ENCODE results near the gene WDR64. TPM values are rescaled to one million over a fixed set of nuclear protein-coding genes. Genes with fewer than 3 reads are reported as not detected.

WDR64 gene
- total and polyA plus RNA-seq, 2 donors (not counting 3 experiments of a cell fraction or from before 2014, with no cell fraction given) = not detected

DNA sequence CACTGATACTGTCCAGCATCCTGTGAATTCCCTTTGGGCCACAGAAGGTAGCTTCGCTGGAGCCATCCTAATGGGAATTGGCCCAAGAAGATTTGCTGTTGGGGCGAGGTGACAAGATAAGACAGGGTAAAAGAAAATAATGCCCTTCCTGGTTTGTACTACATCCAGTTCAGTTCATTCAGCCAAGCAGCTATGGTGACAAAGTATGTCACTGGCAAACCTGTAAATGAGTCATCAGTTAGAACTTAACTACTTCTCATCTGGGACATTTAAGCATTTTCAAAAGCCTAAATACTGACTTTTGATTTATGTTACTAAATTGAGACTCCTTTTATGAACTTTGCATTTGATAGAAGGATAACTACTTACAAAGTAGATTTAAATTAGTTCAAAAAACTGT lies 54.2 kb downstream of the WDR64 start:
- Histone ChIP-seq H3K4me1 (ENCODE audit: control insufficient read depth, extremely low read depth, insufficient read depth, low read length) (no peaks in the 10 kb centered on the region), H3K27me3 (ENCODE audit: control insufficient read depth in 2 of 2, insufficient read depth in 2 of 2, low read length in 2 of 2) (no peaks in the 10 kb centered on the region), H3K9me3 (replicated peaks; ENCODE audit: control insufficient read depth, insufficient read depth, low read length) (no peaks in the 10 kb centered on the region), H2AFZ (ENCODE audit: low read depth, low read length) (no peak overlapping the region), H3K36me3 (ENCODE audit: control insufficient read depth in 2 of 2, extremely low read depth in 1 of 2, insufficient read depth in 2 of 2, low read length in 2 of 2) (no peaks in the 10 kb centered on the region), H3K27ac (ENCODE audit: insufficient read depth, low read depth, low read length) (no peak overlapping the region), H3K4me3 (replicated peaks in 1 of 3; ENCODE audit: insufficient read depth in 1 of 3, low read depth in 1 of 3, low read length in 3 of 3) (no peak overlapping the region), H3K4me2 (ENCODE audit: insufficient read depth, low read length) (no peak overlapping the region), H3K9me1 (replicated peaks; ENCODE audit: control insufficient read depth, extremely low read depth, insufficient read depth, low read length) (no peaks in the 10 kb centered on the region), H3K79me2 (ENCODE audit: control insufficient read depth, insufficient read depth, low read length) (no peaks in the 10 kb centered on the region), H3K9ac (replicated peaks; ENCODE audit: extremely low read depth, insufficient read depth, low read length) (no peak overlapping the region), H4K20me1 (replicated peaks; ENCODE audit: control insufficient read depth, extremely low read depth, insufficient read depth, low read length) (no peaks in the 10 kb centered on the region)
- POLR2A ChIA-PET = no interaction called here
- CTCF ChIA-PET = no interaction called here
- dilution Hi-C loops (cut with MboI; ENCODE audit: extremely low pct_ligation_motif_present, low sequenced_read_pairs) = no loop called here
- FAIRE-seq (no peak), DNase-seq (ENCODE audit: low read depth, low spot score) (no peak)
- intact Hi-C loops (cut with micrococcal nuclease) = no loop called here
- no TSS peak for BruUV-seq (replicated peaks)
- TF ChIP-seq EZH2 (IDR thresholded peaks at IDR 0.05; ENCODE audit: borderline replicate concordance, low read depth, low read length, severe bottlenecking) = no peak
- TF ChIP-seq, protein P1, sequence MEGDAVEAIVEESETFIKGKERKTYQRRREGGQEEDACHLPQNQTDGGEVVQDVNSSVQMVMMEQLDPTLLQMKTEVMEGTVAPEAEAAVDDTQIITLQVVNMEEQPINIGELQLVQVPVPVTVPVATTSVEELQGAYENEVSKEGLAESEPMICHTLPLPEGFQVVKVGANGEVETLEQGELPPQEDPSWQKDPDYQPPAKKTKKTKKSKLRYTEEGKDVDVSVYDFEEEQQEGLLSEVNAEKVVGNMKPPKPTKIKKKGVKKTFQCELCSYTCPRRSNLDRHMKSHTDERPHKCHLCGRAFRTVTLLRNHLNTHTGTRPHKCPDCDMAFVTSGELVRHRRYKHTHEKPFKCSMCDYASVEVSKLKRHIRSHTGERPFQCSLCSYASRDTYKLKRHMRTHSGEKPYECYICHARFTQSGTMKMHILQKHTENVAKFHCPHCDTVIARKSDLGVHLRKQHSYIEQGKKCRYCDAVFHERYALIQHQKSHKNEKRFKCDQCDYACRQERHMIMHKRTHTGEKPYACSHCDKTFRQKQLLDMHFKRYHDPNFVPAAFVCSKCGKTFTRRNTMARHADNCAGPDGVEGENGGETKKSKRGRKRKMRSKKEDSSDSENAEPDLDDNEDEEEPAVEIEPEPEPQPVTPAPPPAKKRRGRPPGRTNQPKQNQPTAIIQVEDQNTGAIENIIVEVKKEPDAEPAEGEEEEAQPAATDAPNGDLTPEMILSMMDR (IDR thresholded peaks at IDR 0.05; ENCODE audit: extremely low read depth in 1 of 2, insufficient read depth in 1 of 2, low read depth in 1 of 2, low read length in 2 of 2) = no peak
- TF ChIP-seq FOS (IDR thresholded peaks at IDR 0.05; ENCODE audit: borderline replicate concordance, insufficient read depth, low read length) = no peak
- TF ChIP-seq GATA2 (IDR thresholded peaks at IDR 0.05; ENCODE audit: insufficient read depth, insufficient read length, low read depth, low read length) = no peak
- no peak for TF ChIP-seq MYC (IDR thresholded peaks at IDR 0.05; ENCODE audit: low read depth, low read length)
- no peak for TF ChIP-seq POLR2A (IDR thresholded peaks at IDR 0.05; ENCODE audit: low read depth, low read length)
- no peak for TF ChIP-seq JUN (IDR thresholded peaks at IDR 0.05; ENCODE audit: borderline replicate concordance, insufficient read depth, insufficient read length, low read depth)
- no peak for TF ChIP-seq POLR2AphosphoS5 (IDR thresholded peaks at IDR 0.05; ENCODE audit: insufficient read depth, low read depth, low read length)
- TF ChIP-seq, protein P2, sequence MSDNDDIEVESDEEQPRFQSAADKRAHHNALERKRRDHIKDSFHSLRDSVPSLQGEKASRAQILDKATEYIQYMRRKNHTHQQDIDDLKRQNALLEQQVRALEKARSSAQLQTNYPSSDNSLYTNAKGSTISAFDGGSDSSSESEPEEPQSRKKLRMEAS (IDR thresholded peaks at IDR 0.05; ENCODE audit: insufficient read depth, insufficient read length) = no peak

All from endothelial cell of umbilical vein (primary cell).